ENCODE measurements around the gene ZNF532.

GRCh38 chr18:58851856-58852255 is 12.8 kb upstream of the ZNF532 start:
- TF ChIP-seq POLR2A (IDR thresholded peaks at IDR 0.05), result no peak
- no peak for TF ChIP-seq CTCF (IDR thresholded peaks at IDR 0.05 in 4 of 5, conservative IDR thresholded peaks at IDR 0.05 in 1 of 5)

Data from gastrocnemius medialis (tissue), 4 donors.